ENCODE measurements around the gene PAX5.
A peak's percentile ranks its signal among the peaks of the same experiment; 100 is the strongest.
"Not testable (repeated sequence)": the region's sequence is repeated elsewhere in the genome, so short reads cannot be mapped to it uniquely, and the experiment has no call there.

Gene PAX5

DNA sequence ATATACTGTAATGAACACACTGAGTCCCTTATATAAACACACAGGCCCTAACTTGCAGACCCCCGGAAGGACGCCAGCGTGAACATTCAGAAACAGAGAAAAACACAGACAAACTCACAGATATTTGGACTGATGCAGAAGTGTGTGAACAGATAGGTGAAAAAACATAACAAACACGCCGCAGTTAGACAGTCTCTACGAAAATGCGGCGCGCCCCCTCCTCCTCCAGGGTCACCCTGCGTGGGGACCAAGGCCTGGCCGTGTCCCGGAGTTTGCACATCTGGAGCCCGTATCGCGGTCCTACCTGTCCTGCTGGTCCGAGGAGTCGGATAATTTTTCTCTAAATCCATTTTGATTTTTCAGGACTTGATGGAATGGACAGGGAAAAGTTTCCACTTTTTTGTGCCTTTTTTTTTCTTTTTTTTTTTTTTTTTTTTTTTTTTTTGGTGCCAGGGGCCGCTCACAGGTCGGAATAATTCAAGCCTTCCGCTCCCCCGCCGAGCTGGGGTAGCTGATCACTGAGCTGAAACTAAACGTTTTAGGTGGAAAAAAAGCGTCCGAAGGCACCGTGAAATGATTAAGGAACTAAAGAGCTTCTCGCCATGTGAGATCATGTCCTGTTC lies at the start of gene PAX5:
PAX5 (minus strand) TSS at position 587 of the 623 bp plus-strand sequence; CDS start at position 350, 237 bp downstream.
- no peak for DNase-seq

DNA sequence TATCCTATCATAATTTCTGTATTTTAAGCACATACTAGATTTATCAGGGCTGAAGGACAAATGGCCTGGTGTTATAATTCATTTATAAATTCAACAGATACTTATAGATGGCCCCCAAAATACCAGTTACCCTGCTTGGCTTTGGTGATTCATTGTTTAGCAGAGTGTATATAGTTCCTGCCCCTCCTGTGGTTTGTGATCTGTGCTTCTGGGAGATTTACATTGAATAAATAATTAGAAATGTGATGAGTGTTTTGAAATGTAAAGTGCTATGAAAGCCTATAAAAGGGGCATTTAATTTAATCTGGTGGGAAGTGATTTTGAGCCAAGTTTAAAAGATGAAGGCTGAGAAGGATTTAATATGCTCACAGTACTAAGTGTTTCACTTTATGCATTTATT lies 49.6 kb upstream of the PAX5 start:
- DNase-seq = no peak

DNA sequence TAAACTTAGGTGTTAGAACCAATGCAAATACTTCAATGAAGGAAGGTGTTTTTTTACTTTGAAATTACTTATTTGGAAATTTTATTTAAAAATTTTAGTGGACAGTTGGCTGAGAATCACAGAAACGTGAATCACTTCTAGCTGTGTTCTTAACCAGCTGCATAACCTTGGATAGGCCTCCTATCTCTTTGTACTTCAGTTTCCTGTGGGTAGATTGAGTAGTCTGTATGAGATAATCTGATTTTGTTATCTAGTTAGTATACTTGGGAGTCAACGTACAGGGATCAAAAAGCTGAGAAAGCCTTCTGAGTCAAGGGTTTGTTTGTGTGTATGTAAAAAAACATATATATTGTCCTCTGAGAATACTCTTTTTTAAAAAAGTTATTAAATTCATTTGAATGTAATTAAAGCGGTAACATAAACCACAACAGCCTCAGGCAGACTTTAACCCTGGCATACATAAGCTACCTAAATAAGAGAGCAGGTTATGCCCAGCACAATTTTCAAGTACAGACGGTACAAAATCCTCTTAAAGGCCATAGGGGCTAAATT lies 48.2 kb upstream of the PAX5 start:
- no peak for DNase-seq

DNA sequence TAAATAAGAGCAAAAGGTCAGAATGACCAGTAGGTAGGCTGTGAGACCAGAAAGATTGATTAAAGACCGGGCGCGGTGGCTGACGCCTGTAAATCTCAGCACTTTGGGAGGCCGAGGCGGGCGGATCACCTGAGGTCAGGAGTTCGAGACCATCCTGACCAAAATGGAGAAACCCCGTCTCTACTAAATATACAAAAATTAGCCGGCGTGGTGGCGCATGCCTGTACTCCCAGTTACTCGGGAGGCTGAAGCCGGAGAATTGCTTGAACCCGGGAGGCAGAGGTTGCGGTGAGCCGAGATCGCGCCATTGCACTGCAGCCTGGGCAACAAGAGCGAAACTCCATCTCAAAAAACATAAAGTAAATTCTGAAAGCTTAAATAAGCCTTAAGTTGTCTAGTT lies 47.4 kb upstream of the PAX5 start:
- not testable (repeated sequence) for DNase-seq

DNA sequence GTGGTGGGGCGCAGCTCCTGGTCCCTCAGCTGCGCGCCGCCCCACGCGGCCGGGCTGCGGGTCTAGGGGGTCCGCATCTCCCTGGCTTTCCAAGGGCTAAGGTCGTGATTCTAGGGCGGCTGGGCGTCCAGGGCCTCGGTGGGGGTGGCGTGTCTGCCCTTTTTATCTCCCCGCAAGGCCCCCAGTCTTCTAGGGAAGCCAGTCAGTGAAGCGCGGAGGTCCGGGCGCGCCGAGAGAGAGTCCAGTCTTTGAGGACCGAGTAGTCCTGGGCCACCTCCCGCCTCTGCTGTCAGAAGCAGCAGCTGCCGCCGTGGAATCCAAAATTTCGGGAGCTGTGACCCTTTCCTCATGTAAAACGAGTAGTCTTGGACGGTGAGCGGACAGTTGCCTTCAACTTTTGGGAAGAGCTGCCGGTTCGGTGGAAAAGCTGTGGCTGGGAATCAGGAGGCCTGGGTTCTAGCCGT lies 46.1 kb upstream of the PAX5 start:
- not testable (repeated sequence) for DNase-seq

DNA sequence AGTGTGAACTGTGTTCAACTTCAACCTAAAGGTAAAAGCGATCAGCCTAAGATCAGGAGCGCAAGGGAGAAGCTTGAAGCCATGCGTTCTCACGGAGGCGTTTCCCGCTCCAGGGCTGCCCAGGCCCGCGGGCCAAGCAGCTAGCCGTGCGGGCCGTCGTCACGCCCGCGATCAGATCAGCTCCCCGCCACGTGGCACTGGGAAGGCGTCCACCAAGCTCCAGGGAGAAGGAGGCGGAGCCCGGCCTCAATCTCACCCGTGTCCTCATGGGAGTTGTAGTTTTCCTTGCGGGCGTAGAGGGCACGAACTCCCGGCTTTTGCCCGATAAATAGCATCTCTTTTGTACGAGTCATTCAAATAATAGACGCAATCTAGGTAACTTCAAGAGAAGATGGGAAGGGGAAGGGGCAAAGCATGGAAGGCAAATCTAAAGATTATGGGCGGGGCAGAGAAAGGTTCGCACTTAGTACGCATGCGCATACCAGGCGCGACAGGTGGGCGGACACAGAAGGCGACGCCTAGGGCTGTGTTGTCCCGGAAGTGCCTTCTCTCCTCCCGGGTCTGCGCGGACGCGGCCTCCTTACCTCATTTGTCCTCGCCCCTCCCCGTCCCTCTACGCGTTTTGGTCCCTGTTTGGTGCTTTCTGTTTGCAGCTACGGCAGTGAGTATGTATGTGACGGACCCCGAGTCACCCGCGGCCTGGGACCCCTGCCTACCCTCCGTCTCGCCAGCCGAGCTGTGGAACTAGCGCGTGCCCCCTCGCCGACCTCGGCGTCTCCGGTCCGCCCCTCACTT lies 45.5 kb upstream of the PAX5 start:
- peak; percentile 96 for DNase-seq

DNA sequence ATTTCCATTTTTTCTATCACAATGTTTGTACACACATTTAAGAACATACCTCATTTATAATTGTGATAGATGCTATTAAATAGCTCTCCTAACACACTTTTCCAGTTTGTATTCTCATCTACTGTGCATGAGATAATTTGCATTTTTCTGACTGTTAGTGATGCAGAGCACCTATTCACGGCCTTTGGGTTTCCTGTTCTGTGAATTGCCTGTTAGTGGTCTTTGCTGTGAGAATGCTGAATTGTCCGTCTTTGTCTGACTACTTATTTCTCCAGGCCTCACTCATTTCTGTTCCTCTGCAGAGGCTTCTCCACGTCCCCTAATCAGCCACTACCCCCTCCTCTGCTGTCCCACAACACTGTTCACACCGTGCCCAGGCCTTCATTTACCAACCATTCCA lies 40.7 kb upstream of the PAX5 start:
- DNase-seq = not testable (repeated sequence)

DNA sequence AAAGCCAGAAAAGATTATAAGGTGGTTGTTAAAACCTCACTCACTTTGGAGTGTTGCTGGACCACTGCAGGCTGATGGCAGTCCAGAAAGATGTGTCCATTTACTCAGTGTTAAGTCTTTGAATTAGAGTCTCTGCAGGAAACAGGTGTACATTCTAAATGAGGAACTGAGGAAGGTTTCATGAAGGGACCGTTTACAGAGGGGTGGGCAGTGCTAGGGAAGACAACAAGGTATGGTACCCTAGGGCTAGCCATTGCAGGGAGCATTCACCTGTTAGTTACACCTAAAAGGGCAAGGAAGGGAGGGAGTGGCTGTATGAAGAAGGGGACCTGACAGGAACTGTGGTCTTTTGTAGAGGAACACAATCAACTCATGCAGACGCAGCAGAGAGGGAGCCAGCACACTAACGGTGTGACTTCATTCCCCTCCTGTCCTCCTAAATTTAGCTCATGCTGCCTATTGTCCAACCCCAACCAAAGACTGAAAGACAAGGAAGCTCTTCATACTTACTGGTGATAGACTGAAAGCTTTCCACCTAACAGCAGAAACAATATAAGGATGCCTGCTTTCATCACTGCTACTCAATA lies 32.2 kb upstream of the PAX5 start:
- no peak for DNase-seq

DNA sequence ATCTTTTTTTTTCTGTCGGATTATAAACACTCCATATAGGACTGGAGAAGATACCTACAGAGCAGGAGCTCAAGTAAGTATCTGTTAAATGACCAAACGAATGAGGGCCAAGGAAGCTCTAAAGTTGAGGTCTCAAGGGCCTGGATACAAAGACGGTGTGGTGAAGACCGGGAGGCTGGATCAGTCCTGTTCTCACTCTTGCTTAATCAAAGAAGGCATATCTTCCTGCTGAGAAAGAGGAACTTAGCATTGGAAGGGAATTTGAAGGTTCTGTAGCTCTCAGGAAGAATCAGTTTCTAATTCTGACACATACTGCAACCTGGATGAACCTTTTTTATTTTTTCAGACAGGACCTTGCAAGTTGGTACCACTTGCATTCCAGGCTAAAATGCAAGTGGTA lies 28.3 kb upstream of the PAX5 start:
- DNase-seq = no peak

DNA sequence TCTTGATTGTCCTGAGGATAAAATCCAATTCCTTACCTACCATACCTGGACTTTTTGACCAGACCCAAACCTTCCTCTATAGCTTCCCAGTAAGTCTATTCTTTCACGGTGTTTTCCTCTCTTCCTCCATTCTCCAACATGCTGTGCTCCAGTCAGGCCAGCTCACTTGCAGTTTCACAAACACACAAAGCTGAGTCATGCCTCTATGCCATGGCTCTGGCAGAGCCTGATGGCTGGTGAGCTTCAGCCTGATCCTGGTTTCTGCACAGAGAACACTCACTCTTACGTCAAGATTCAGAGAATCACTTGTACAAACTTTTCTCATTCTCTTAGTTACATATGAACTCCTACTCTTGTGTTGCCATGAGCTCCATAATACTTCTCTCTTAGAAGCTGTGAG lies 27.7 kb upstream of the PAX5 start:
- no peak for DNase-seq

DNA sequence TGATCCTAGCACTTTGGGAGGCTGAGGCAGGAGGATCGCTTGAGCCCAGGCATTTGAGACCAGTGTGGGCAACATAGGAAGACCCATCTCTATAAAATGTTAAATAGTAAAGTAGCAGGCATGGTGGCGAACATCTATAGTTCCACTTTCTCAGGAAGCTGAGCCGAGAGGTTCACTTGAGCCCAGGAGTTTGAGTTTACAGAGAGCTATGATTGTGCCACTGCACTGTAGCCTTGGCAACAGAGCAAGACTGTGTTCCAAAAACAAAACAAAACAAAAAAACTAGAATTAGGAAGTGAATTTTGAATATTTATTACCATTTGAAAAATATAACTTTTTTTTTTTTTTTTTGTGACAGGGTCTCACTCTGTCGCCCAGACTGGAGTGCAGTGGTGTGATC lies 26.8 kb upstream of the PAX5 start:
- DNase-seq = peak; percentile 33

DNA sequence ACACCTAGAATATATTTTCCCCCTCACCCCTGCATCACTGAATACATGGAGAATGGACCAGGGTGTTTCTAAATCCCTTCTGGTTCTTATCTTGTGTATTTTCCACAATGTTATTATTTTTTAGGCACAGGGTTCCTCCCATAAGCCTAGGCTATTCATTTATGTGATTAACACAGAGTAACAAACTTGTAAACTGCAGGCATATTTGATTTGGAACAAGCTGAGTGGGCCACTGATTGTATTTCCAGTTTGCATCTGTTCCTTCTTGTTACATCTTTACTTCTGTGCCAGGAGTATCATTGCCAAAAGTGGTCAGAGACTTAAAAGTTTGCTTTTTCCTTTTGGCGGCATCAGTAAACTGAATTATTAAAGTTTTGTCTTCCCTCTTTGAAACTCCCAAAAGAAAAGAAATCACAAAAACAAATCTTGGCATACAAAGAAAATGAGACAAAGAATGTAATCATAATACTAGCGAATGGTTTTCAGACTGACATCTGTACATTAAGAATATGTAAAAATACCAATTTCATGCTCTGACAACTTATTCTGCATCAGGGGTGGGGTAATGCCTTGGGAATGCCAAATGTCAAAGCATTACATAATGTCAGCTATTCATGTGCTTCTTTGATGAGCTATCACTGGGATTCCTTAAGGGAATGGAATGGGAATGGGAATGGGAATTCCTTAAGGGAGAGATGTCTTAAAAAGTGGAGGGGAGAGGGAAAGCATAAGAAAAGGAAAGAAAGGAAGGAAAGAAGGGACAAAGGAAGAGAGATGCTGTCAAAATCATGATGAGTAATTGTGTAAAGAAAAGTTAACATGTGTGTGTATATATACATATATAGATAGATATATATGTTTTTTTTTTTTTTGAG lies 22.2 kb upstream of the PAX5 start:
- no peak for DNase-seq

DNA sequence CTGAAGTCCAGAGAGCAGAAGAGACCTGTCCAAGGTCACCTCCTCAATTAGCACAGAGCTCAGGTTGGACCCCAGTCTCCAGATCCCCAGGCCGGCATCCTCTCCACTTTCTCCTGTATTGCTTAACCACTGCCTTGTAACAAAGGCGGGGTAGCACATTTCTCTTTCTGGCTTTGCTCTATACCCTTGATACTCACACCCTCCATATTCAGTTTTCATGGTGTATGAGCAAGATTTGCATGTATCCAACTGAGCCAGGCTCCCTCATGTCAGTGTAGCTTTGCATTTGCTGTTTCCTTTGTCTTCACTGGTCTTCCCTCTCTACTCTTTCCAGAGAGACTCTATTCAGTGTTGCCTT lies 20.3 kb upstream of the PAX5 start:
- not testable (repeated sequence) for DNase-seq

DNA sequence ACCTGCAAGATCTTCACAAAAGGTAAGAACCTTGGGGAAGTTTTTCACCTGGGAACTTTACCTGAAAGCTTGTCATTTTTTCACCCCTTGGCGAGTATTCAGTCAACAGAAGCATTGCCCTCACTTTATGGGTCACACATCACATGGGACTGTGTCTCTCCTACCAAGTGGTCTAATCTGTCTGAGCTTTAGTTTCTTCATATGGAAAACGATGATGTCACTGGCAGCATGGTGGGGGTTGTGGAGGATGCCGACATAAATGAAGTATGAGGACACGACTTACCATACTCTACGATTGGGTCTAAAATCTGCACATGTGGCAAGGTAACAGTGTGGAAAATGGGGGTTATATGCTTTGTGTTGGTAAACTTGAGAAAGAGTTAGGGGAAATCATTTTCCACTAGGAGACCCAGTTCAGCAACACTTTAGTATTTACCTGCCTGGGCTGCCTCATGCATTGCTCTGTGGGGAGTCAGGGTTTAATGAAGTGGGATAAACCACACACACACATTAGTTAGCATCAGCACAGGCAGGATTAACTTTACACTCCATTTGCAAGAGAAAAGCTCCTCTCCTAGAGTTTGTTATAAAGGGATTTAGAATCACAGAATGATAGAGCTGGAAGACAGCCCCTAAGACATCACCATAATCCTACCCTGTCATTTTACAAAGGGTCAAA lies 19.8 kb upstream of the PAX5 start:
- DNase-seq = no peak

DNA sequence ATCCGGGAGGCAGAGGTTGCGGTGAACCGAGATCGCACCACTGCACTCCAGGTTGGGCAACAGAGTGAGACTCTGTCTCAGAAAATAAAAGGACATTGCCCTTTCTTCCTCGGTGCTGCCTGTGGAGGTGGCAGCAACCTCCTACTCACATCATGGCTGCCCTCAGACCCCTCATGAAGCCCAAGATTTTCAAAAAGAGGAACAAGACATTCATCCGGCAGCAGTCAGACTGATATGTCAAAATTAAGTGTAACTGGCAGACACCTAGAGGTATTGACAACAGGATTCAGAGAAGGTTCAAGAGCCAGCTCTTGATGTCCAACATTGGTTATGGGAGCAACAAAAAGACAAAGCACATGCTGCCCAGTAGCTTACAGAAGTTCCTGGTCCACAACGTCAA lies 12.6 kb upstream of the PAX5 start:
- DNase-seq = no peak

DNA sequence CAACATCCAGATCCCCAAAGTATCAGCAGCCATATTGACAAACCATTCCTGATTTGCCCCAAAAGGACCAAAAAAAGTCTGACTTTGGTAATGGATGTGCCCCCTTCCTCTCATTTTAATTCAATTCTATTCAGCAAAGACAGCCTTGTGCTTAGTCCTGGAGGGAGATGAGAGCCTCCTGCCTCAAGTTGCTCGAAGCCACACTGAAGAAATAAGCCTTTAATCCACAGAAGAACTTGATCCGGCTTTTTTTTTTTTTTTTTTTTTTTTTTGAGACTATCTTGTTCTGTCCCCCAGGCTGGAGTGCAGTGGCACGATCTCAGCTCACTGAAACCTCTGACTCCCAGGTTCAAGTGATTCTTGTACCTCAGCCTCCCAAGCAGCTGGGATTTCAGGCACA lies 8.4 kb upstream of the PAX5 start:
- DNase-seq = no peak

DNA sequence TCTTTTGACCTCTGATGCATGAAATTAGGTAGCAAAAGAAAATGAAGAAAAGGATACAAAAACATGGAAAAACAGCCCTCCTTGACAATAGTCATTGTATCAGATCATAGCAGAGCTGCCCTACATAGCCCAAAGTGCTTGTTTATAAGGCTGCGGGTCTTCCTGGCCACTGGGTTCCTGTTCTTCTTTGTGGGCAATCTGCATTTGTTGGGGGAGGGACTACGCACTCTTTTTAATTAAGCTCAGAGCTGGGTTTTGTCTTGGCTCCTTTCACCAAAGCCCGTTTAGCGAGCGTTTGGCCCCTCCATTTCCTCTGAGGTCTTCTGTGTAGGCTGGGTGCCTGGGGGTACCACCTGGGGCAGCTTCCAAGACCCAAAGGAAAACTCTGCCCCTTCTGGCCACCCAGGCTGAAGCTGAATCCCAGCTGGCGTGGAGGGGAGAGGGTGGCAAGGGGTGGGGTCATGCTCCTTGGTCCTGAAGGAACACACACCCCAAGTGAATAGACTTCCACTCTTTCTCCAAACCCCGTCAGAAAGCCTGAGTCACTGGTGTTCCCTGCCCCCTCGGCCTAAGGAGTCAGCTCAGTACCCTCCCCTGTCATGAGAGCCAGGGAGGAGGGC lies 6.5 kb upstream of the PAX5 start:
- no peak for DNase-seq

DNA sequence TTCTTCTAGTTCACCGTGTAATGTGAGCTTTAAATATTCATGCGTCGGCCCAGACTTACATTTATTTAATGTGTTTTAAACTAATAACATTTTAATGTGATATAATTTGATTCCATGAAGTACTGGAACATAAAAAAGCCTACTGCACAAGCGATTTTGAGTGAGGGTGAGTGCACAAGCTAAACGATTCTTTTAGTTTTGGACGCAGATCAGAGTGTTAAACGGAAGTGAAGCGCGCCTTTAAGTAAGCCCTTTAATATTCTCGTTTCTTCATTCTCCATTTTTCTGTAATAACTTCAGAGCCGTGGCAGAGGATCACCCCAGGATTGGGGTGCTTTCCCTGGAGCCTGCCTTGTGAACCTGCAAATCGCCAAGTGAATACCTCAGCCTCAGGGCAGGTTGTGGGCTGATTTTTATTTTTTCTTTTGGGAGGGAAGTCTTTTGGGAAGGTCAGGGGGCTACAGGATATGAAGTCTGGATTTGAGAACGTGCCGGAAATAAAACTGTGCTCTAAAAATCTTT lies 4.9 kb upstream of the PAX5 start:
- DNase-seq = no peak

DNA sequence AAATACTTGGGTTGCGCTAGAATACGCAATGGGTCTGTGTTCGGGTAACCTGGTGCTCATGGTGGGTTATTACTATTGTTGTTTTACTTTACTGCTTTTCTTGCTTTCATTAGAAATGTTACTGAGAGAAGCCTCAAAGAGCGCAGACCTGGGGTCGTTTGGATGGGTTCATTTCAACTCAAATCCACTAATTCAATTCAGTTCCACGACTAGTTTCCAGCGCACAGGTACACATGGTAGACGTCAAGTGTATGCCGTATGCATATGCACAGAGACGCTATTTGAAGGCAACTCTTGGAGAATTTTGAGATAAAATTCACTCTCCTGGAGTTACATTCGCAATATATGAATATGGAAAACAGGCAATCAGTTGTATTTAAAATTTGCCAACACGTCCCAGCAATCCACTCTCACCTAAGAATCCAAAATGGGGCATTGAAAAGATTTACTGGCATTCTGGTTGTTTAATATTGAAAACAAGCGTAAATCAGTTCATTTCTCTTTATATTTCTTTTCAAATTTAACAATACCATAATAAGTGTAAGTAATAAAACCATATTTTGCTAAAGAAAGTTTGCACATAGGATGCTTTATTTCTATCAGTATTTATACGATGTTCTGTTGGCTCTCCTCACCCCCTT lies 4.4 kb upstream of the PAX5 start:
- no peak for DNase-seq

DNA sequence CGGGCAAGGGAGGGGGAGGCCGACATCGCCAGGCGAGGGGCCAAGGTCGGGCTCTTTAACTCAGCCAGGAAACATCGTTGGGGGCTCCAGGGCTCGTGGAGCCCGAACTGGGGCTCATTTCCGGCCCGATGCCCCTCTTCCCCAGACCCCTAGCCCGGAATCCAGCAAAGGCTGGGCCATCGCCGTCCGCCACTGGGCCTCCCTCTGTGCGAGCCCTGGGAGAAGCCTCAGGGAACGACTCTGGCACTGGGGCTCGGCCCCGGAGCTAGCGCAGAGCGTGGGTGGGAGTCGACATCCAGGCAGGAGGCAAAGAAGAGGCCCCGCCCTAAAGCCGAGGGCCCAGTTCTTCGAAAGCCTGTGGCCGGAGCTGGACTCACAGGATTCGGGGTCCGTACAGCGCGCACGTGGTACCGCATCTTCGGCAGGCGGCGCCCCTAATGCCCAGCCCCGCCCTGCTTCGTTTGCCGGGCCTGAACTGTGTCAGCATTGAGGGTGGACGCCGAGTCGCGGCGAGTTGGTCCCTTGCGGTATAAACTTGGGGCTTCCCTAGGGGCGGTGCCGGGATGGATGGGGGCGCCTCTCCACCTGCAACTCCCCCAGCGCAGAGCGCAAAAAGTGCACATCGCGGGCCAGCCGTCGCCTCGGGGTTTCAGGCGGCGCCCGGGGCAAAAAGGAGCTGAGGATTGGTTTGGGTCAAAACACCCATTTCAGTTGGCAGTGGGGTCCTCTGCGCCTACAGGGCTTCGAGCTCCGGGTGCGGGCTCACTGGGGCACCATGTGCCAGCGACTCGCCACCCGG lies 3.6 kb upstream of the PAX5 start:
- DNase-seq = peak; percentile 39
